K562 (cell line): Measurements from ENCODE around the gene PHOX2A. TPM values are rescaled to one million over a fixed set of nuclear protein-coding genes. Genes with fewer than 3 reads are reported as not detected.
A peak's percentile ranks its signal among the peaks of the same experiment; 100 is the strongest.

Experiments
- FOXK1 ChIP-seq: sonication (generic); formaldehyde crosslinking; IDR thresholded peaks from 2 replicates; pipeline ENCODE4 v1.8.0; 2022; ENCODE audit warnings: missing genetic modification reagents, mild to moderate bottlenecking, borderline replicate concordance
- GATAD2A ChIP-seq: fragments of 450-650 bp; IDR thresholded peaks from 2 replicates; pipeline ENCODE4 v1.6.1; 2017
- HDAC8 ChIP-seq: fragments of 450-650 bp; IDR thresholded peaks from 2 replicates; pipeline ENCODE4 v1.6.1; 2016; ENCODE audit warnings: mild to moderate bottlenecking, missing genetic modification characterization, moderate library complexity, missing compliant biosample characterization
- MAFK ChIP-seq: IDR thresholded peaks from 2 replicates; pipeline ENCODE4 v1.6.1; 2011; ENCODE audit warnings: low read length, improper control_type of control experiment
- NELFE ChIP-seq: IDR thresholded peaks from 2 replicates; pipeline ENCODE4 v1.6.1; 2011; ENCODE audit warnings: mild to moderate bottlenecking; ENCODE audit not compliant: insufficient read depth, insufficient read length
- NEUROD1 ChIP-seq: fragments of 150-350 bp; IDR thresholded peaks from 2 replicates; pipeline ENCODE4 v1.6.1; 2014; ENCODE audit warnings: borderline replicate concordance, low read length, low read depth; ENCODE audit not compliant: partially characterized antibody
- NRF1 ChIP-seq, 2 experiments: fragments of 450-650 bp; IDR thresholded peaks in 1 of 2; conservative IDR thresholded peaks in 1 of 2; 2 replicates each; pipeline ENCODE4 v1.6.1; 2014; ENCODE audit warnings: mild to moderate bottlenecking in 2 of 2
- POLR2A ChIP-seq: fragments of 450-650 bp; conservative IDR thresholded peaks from 2 replicates; pipeline ENCODE4 v1.6.1; 2016
- POLR2B ChIP-seq: fragments of 450-650 bp; IDR thresholded peaks from 2 replicates; pipeline ENCODE4 v1.6.1; 2018; ENCODE audit warnings: low read depth; ENCODE audit not compliant: partially characterized antibody
- POLR2H ChIP-seq: IDR thresholded peaks from 2 replicates; pipeline ENCODE4 v1.6.1; 2016; ENCODE audit warnings: missing genetic modification characterization, low read depth, mild to moderate bottlenecking, control low read depth, missing compliant biosample characterization, moderate library complexity
- POLR3G ChIP-seq: IDR thresholded peaks from 2 replicates; pipeline ENCODE4 v1.6.1; 2011; ENCODE audit not compliant: insufficient read length, insufficient replicate concordance; ENCODE audit errors: extremely low read depth
- PRDM10 ChIP-seq: fragments of 450-650 bp; IDR thresholded peaks from 2 replicates; pipeline ENCODE4 v1.6.1; 2018; ENCODE audit not compliant: partially characterized antibody
- SAP30 ChIP-seq: fragments of 200-600 bp; sonication (generic); IDR thresholded peaks from 2 replicates; pipeline ENCODE4 v1.6.1; 2012; ENCODE audit warnings: borderline replicate concordance, low read depth, mild to moderate bottlenecking, moderate library complexity, low read length, control low read depth, inconsistent platforms; ENCODE audit not compliant: insufficient read depth, poor library complexity, severe bottlenecking
- SRSF3 ChIP-seq: fragments of 200-400 bp; formaldehyde crosslinking; IDR thresholded peaks from 2 replicates; pipeline ENCODE4 v1.6.1; 2016; ENCODE audit warnings: mild to moderate bottlenecking, low read length, moderate library complexity; ENCODE audit not compliant: insufficient read depth
- TAF15 ChIP-seq: fragments of 200-400 bp; formaldehyde crosslinking; IDR thresholded peaks from 2 replicates; pipeline ENCODE4 v1.6.1; 2017; ENCODE audit warnings: mild to moderate bottlenecking, low read depth, low read length, moderate library complexity
- TAF9B ChIP-seq: fragments of 450-650 bp; IDR thresholded peaks from 2 replicates; pipeline ENCODE4 v1.6.1; 2018; ENCODE audit warnings: mild to moderate bottlenecking; ENCODE audit not compliant: partially characterized antibody
- TAL1 ChIP-seq: fragments of 450-650 bp; IDR thresholded peaks from 2 replicates; pipeline ENCODE4 v1.6.1; 2016; ENCODE audit warnings: mild to moderate bottlenecking
- THRAP3 ChIP-seq: fragments of 450-650 bp; IDR thresholded peaks from 2 replicates; pipeline ENCODE4 v1.6.1; 2016; ENCODE audit warnings: mild to moderate bottlenecking, inconsistent platforms, borderline replicate concordance
- U2AF2 ChIP-seq: fragments of 200-400 bp; formaldehyde crosslinking; optimal IDR thresholded peaks from 2 replicates; pipeline ENCODE3; 2017; ENCODE audit warnings: low read depth, mild to moderate bottlenecking, low read length
- ZBED1 ChIP-seq: IDR thresholded peaks from 2 replicates; pipeline ENCODE4 v1.6.1; 2014
- ZFX ChIP-seq: sonication (generic); formaldehyde crosslinking; IDR thresholded peaks from 2 replicates; pipeline ENCODE4 v1.8.0; 2022; ENCODE audit warnings: mild to moderate bottlenecking, missing genetic modification reagents, moderate library complexity
- ZKSCAN1 ChIP-seq: fragments of 150-350 bp; IDR thresholded peaks from 2 replicates; pipeline ENCODE4 v1.6.1; 2016; ENCODE audit warnings: low read depth, low read length
- ZNF121 ChIP-seq: sonication (generic); formaldehyde crosslinking; conservative IDR thresholded peaks from 2 replicates; pipeline ENCODE4 v1.8.0; 2022; ENCODE audit warnings: missing genetic modification reagents
- ZNF316 ChIP-seq: fragments of 450-650 bp; IDR thresholded peaks from 2 replicates; pipeline ENCODE4 v1.6.1; 2016
- ZNF511 ChIP-seq: sonication (generic); formaldehyde crosslinking; IDR thresholded peaks from 2 replicates; pipeline ENCODE4 v1.8.0; 2022; ENCODE audit warnings: mild to moderate bottlenecking, missing genetic modification reagents
- ZNF586 ChIP-seq: fragments of 450-650 bp; formaldehyde crosslinking; conservative IDR thresholded peaks from 2 replicates; pipeline ENCODE4 v1.4.0; 2020; ENCODE audit warnings: mild to moderate bottlenecking, moderate library complexity
- ZNF766 ChIP-seq: fragments of 200-800 bp; sonication (Bioruptor generic); conservative IDR thresholded peaks from 2 replicates; pipeline ENCODE4 v1.6.1; 2016; ENCODE audit warnings: missing genetic modification characterization, missing compliant biosample characterization
- polyA plus RNA-seq, 8 experiments: library from polyadenylated mRNA; depleted of rRNA in 4 of 8; stranded (reverse) in 5 of 8; unstranded in 3 of 8; fragments of >200 nt; fragmentation: Nextera tagmentation in 2 of 8; fragmentation: Illumina TruSeq in 1 of 8; extraction: Ambion mirVana in 2 of 8; extraction: Trizol in 1 of 8; gene quantifications; 2 replicates each; pipeline versions ENCODE4 v1.2.1 to v1.2.3, GENCODE V29; 2011 to 2014; ENCODE audit warnings: inconsistent platforms in 1 of 8, missing spikeins in 1 of 8
- total RNA-seq, 7 experiments: library from RNA; depleted of rRNA in 6 of 7; stranded (reverse); fragments of >200 nt in 6 of 7; fragmentation: Illumina TruSeq in 2 of 7; extraction: Trizol in 2 of 7; gene quantifications; 2 replicates each; pipeline versions ENCODE4 v1.2.1 to v1.2.3, GENCODE V29; 2011 to 2021; ENCODE audit warnings: low replicate concordance in 1 of 7

Gene PHOX2A
- total and polyA plus RNA-seq, 9 of the 15 experiments (the other 6 are each of a cell fraction or from before 2014, with no cell fraction given): not detected

GRCh38 chr11:72222907-72223614, 20.9 kb downstream of the PHOX2A start (continued):
- TF ChIP-seq THRAP3: no peak
- peak; percentile 22 for TF ChIP-seq SAP30
- no peak for TF ChIP-seq U2AF2
- TF ChIP-seq HDAC8 (tag): no peak
- no peak for TF ChIP-seq ZNF766
- peak; percentile 27 for TF ChIP-seq ZFX
- TF ChIP-seq NELFE: no peak
- TF ChIP-seq GATAD2A: 0 out of 2 replicates have a peak, but pooled peaks have one; percentile 38
- TF ChIP-seq TAF15: no peak
- peak; percentile 20; the same call in 1 of the 2 replicates for TF ChIP-seq MAFK
- no peak for TF ChIP-seq TAL1
- TF ChIP-seq ZKSCAN1: peak; percentile 96
- no peak for TF ChIP-seq ZNF586 (CRISPR knock-in tag)
- TF ChIP-seq POLR2H (tag): 0 out of 2 replicates have a peak, but pooled peaks have one; percentile 6
- no peak for TF ChIP-seq SRSF3
- no peak for TF ChIP-seq POLR2B
- peak; percentile 36; the same call in 1 of the 2 replicates for TF ChIP-seq ZNF316
- no peak for TF ChIP-seq TAF9B
- no peak for TF ChIP-seq ZNF121 (CRISPR knock-in tag)
- peak; percentile 48; the same call in 1 of the 2 replicates for TF ChIP-seq ZNF511 (CRISPR knock-in tag)
- TF ChIP-seq FOXK1: no peak
- peak; percentile 74 for TF ChIP-seq POLR2A
- TF ChIP-seq NRF1 (conservative IDR thresholded peaks at IDR 0.05 in 1 of 2, IDR thresholded peaks at IDR 0.05 in 1 of 2): peak; percentile 73 to 76
- peak; percentile 73 for TF ChIP-seq NEUROD1
- TF ChIP-seq ZBED1: 0 out of 2 replicates have a peak, but pooled peaks have one; percentile 10
- TF ChIP-seq POLR3G: no peak
- no peak for TF ChIP-seq PRDM10
